CD14-positive monocyte (primary cell): ENCODE results near the gene MEGF6. TPM values are rescaled to one million over a fixed set of nuclear protein-coding genes. Genes with fewer than 3 reads are reported as not detected.

Experiments used
- DNase-seq, 3 donors: peaks; one replicate each; pipeline ENCODE4 v3.0.0-alpha.2; 2011 to 2022
- H2AFZ ChIP-seq: 2 replicates; pipeline ENCODE4 v1.6.0; 2012; ENCODE audit warnings: mild to moderate bottlenecking, low read depth, low read length, inconsistent platforms; ENCODE audit not compliant: insufficient read depth, poor library complexity, severe bottlenecking
- H3K27ac ChIP-seq, 2 donors: 1 replicate in 1 of 2; 2 replicates in 1 of 2; pipeline ENCODE4 v1.5.1; 2012 to 2013; ENCODE audit warnings: low read length in 2 of 2, control low read depth in 1 of 2, inconsistent platforms in 1 of 2, low read depth in 1 of 2, mild to moderate bottlenecking in 1 of 2
- H3K27me3 ChIP-seq, 2 donors: one replicate each; pipeline versions ENCODE4 v1.6.0 to v1.6.1; 2011 to 2013; ENCODE audit warnings: low read length in 2 of 2; ENCODE audit not compliant: control insufficient read depth in 2 of 2, insufficient read depth in 2 of 2
- H3K36me3 ChIP-seq, 2 donors: replicated peaks in 1 of 2; 1 replicate in 1 of 2; 2 replicates in 1 of 2; pipeline versions ENCODE4 v1.5.1 to v1.6.1; 2012 to 2013; ENCODE audit warnings: low read length in 2 of 2, control low read depth in 1 of 2, inconsistent platforms in 1 of 2, mild to moderate bottlenecking in 1 of 2; ENCODE audit not compliant: insufficient read depth in 2 of 2, control insufficient read depth in 1 of 2
- H3K4me1 ChIP-seq, 2 donors: 1 replicate in 1 of 2; 2 replicates in 1 of 2; pipeline versions ENCODE4 v1.5.1 to v1.6.1; 2012 to 2013; ENCODE audit warnings: low read length in 2 of 2, control low read depth in 1 of 2, inconsistent platforms in 1 of 2, mild to moderate bottlenecking in 1 of 2, moderate library complexity in 1 of 2; ENCODE audit not compliant: insufficient read depth in 2 of 2, control insufficient read depth in 1 of 2
- H3K4me2 ChIP-seq: replicated peaks from 2 replicates; pipeline ENCODE3; 2012; ENCODE audit warnings: low read length, moderate library complexity, mild to moderate bottlenecking; ENCODE audit not compliant: poor library complexity, severe bottlenecking; ENCODE audit errors: extremely low read depth
- H3K4me3 ChIP-seq, 3 experiments: fragments of 200-600 bp in 1 of 3; sonication (generic) in 1 of 3; replicated peaks in 1 of 3; 1 replicate in 2 of 3; 2 replicates in 1 of 3; pipeline ENCODE4 v1.5.1; 2011 to 2013; ENCODE audit warnings: low read length in 3 of 3, mild to moderate bottlenecking in 3 of 3, control low read depth in 2 of 3, low read depth in 2 of 3, inconsistent platforms in 1 of 3, moderate library complexity in 1 of 3
- H3K79me2 ChIP-seq: 2 replicates; pipeline ENCODE4 v1.6.0; 2012; ENCODE audit warnings: mild to moderate bottlenecking, control low read depth, inconsistent platforms, low read length, moderate library complexity; ENCODE audit not compliant: insufficient read depth
- H3K9ac ChIP-seq: 2 replicates; pipeline ENCODE4 v1.6.0; 2017; ENCODE audit warnings: low read length, mild to moderate bottlenecking; ENCODE audit not compliant: insufficient read depth, poor library complexity, severe bottlenecking
- H3K9me3 ChIP-seq, 2 donors: replicated peaks in 1 of 2; 1 replicate in 1 of 2; 2 replicates in 1 of 2; pipeline versions ENCODE4 v1.5.1 to v1.6.1; 2012 to 2013; ENCODE audit warnings: low read length in 2 of 2, control low read depth in 1 of 2; ENCODE audit not compliant: control insufficient read depth in 1 of 2, insufficient read depth in 1 of 2
- H4K20me1 ChIP-seq: 2 replicates; pipeline ENCODE4 v1.6.0; 2012; ENCODE audit warnings: mild to moderate bottlenecking, low read length, control low read depth, moderate library complexity; ENCODE audit not compliant: insufficient read depth
- H3K27ac Mint-ChIP-seq, 7 donors: one replicate each; pipeline ENCODE4 v1.8.0; 2020; ENCODE audit warnings: mild to moderate bottlenecking in 7 of 7, mixed read lengths in 7 of 7, moderate library complexity in 6 of 7, inconsistent platforms in 2 of 7
- H3K27me3 Mint-ChIP-seq, 3 donors: one replicate each; pipeline ENCODE4 v1.8.0; 2021 to 2022; ENCODE audit warnings: low read depth in 3 of 3, mild to moderate bottlenecking in 3 of 3, mixed read lengths in 3 of 3, moderate library complexity in 3 of 3, inconsistent platforms in 1 of 3
- H3K36me3 Mint-ChIP-seq, 2 donors: one replicate each; pipeline ENCODE4 v1.8.0; 2020; ENCODE audit warnings: mixed read lengths in 2 of 2, inconsistent platforms in 1 of 2, mild to moderate bottlenecking in 1 of 2
- H3K4me1 Mint-ChIP-seq: one replicate; pipeline ENCODE4 v1.8.0; 2020; ENCODE audit warnings: mild to moderate bottlenecking, mixed read lengths
- H3K4me3 Mint-ChIP-seq, 2 donors: one replicate each; pipeline ENCODE4 v1.8.0; 2020; ENCODE audit warnings: mild to moderate bottlenecking in 2 of 2, mixed read lengths in 2 of 2, moderate library complexity in 1 of 2
- H3K9me3 Mint-ChIP-seq, 7 donors: one replicate each; pipeline ENCODE4 v1.8.0; 2020 to 2022; ENCODE audit warnings: mixed read lengths in 7 of 7, mild to moderate bottlenecking in 6 of 7, moderate library complexity in 6 of 7, inconsistent platforms in 2 of 7
- CTCF ChIP-seq: fragments of 200-600 bp; IDR thresholded peaks from one replicate; pipeline ENCODE4 v1.8.0; 2022; ENCODE audit warnings: antibody characterized with exemption, mild to moderate bottlenecking
- WGBS: methylation state at CpG from one replicate; pipeline ENCODE4 v1.1.5; 2013; ENCODE audit warnings: missing lambda C conversion rate; ENCODE audit not compliant: insufficient coverage; 5-methylcytosine and 5-hydroxymethylcytosine counted together
- intact Hi-C, 2 donors: fragments of 100-400 bp; cut with micrococcal nuclease; formaldehyde crosslinking; loops; one replicate each; pipeline versions ENCODE4 v1.15.0 to v1.15.1; 2023
- polyA plus RNA-seq, 3 donors: library from polyadenylated mRNA; depleted of rRNA in 1 of 3; unstranded in 2 of 3; stranded (reverse) in 1 of 3; fragments of 300-500 nt in 2 of 3; fragments of >200 nt in 1 of 3; fragmentation: Illumina TruSeq in 2 of 3; gene quantifications; 1 replicate in 2 of 3; 2 replicates in 1 of 3; pipeline ENCODE4 v1.2.3, GENCODE V29; 2012 to 2021

Gene MEGF6
- polyA plus RNA-seq, 3 donors: 0.39 to 3.8 (median 1.2) TPM

- Mint-ChIP-seq H3K27me3 (peaks cover 11 to 39% (median 35%) of the 10 kb centered on the region in 3 donors), H3K27ac (no peak overlapping the region)
- H3K4me1 ChIP-seq: peaks cover 7 to 13% of the 10 kb centered on the region in 2 donors
These were observed 154.1 kb downstream of the MEGF6 start for GRCh38 chr1:3456964-3457909.

More at GRCh38 chr1:3456964-3457909, 154.1 kb downstream of the MEGF6 start:
- Histone ChIP-seq H3K4me3 (no peak overlapping the region), H3K79me2 (no peaks in the 10 kb centered on the region), H3K27me3 (peaks cover 5 to 22% of the 10 kb centered on the region in 2 donors), H3K9ac (no peak overlapping the region), H4K20me1 (no peaks in the 10 kb centered on the region), H3K36me3 (no peaks in the 10 kb centered on the region), H3K9me3 (no peaks in the 10 kb centered on the region), H2AFZ (no peak overlapping the region), H3K4me2 (no peak overlapping the region), H3K27ac (no peak overlapping the region)
- DNase-seq: no peak
- intact Hi-C loops: no loop called here
- Mint-ChIP-seq H3K36me3 (no peaks in the 10 kb centered on the region), H3K9me3 (no peaks in the 10 kb centered on the region), H3K4me3 (no peak overlapping the region), H3K4me1 (peaks cover 6% of the 10 kb centered on the region)
- 97% methylated on average over 24 of the region's 29 CpGs for WGBS
- no peak for TF ChIP-seq CTCF
